Activated CD4-positive, alpha-beta T cell treated with anti-CD3 and anti-CD28 coated beads for 36 hours (primary cell): ENCODE measurements around the gene CD300H. TPM values are rescaled to one million over a fixed set of nuclear protein-coding genes. Genes with fewer than 3 reads are reported as not detected.
"Not testable (repeated sequence)": the region's sequence is repeated elsewhere in the genome, so short reads cannot be mapped to it uniquely, and the experiment has no call there.

Experiments used
- ATAC-seq: fragments of 200-7000 bp; cut with Tn5 transposase; one replicate; pipeline ENCODE4 v1.10.0; 2021; ENCODE audit warnings: mild to moderate bottlenecking, moderate library complexity
- CTCF ChIA-PET: fragments of 350-600 bp; sonication (Branson Sonifier 250); formaldehyde crosslinking; loops from one replicate; lab custom pipeline; 2021; ENCODE audit warnings: antibody characterized with exemption; lab: Charles Lee
- POLR2A ChIA-PET: fragments of 350-600 bp; sonication (Branson Sonifier 250); formaldehyde crosslinking; loops from one replicate; lab custom pipeline; 2021; ENCODE audit warnings: antibody characterized with exemption, inconsistent platforms; lab: Charles Lee
- DNase-seq: peaks from one replicate; pipeline ENCODE4 v3.0.0-alpha.2; 2020
- H3K27ac Mint-ChIP-seq: one replicate; pipeline ENCODE4 v1.8.0; 2021; ENCODE audit warnings: mixed read lengths
- H3K27me3 Mint-ChIP-seq: one replicate; pipeline ENCODE4 v1.8.0; 2021; ENCODE audit warnings: mixed read lengths
- H3K36me3 Mint-ChIP-seq: one replicate; pipeline ENCODE4 v1.8.0; 2021; ENCODE audit warnings: low read depth, mixed read lengths
- H3K4me1 Mint-ChIP-seq: one replicate; pipeline ENCODE4 v1.8.0; 2021; ENCODE audit warnings: mixed read lengths
- H3K4me3 Mint-ChIP-seq: one replicate; pipeline ENCODE4 v1.8.0; 2021; ENCODE audit warnings: mild to moderate bottlenecking, moderate library complexity, mixed read lengths
- H3K9me3 Mint-ChIP-seq: one replicate; pipeline ENCODE4 v1.8.0; 2021; ENCODE audit warnings: low read depth, mixed read lengths
- intact Hi-C, 2 experiments: fragments of 100-400 bp; cut with DNase I in 1 of 2; cut with micrococcal nuclease in 1 of 2; formaldehyde crosslinking; loops; one replicate each; pipeline versions ENCODE4 v1.14.2 to v1.15.1; 2022 to 2024; cut with DNase I, micrococcal nuclease
- total RNA-seq, 2 experiments: library from RNA; stranded (reverse); gene quantifications; one replicate each; pipeline ENCODE4 v1.2.3, GENCODE V29; 2021

Gene CD300H
- total RNA-seq, 2 experiments from 2014 or later, result not detected

DNA sequence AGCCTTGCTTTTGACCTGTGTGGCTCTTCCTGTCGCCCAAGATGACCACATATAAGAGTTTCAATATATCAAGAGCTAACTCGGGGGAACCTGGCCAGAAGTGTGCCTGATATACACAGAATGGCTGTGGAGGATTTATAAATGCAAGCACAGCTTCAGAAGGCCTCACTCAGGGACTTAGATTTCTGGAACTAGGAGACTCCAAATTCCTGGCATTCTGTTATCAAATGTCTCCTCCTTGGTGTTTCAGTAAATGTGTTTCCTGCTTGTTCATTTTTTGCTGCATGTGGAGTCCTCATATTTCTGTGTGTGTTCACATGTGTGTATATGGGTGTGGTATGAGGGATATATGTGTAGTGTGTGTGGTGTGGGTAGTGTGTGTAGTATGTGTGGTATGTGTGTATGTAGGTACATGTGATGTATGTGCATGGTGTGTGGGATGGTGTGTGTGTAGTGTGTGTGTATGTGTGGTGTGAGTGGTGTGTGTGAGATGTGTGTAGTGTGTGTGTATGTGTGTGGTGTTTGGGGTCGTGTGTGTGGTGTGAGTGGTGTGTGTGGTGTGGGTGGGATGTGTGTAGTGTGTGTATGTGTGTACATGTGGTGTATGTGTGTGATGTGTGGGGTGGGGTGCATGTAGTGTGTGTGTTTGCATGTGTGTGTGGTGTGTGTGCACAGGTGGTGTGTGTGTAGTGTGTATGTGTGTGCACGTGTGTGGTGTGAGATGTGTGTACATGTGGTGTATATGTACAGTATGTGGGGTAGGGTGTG lies 981 bp upstream of the CD300H start:
- Mint-ChIP-seq H3K9me3 (no peaks in the 10 kb centered on the region), H3K27me3 (peaks cover 8% of the 10 kb centered on the region), H3K4me1 (peaks cover 25% of the 10 kb centered on the region), H3K4me3 (no peak overlapping the region), H3K36me3 (no peaks in the 10 kb centered on the region), H3K27ac (no peak overlapping the region)
- DNase-seq (no peak), ATAC-seq (no peak)
- POLR2A ChIA-PET, result no interaction called here
- intact Hi-C loops, result loop anchor here in 1 of 2 experiments (5.0 kb wide), 1 partner anchor 169 kb away; the partner anchor contains the start of gene RAB37
- CTCF ChIA-PET, result no interaction called here

DNA sequence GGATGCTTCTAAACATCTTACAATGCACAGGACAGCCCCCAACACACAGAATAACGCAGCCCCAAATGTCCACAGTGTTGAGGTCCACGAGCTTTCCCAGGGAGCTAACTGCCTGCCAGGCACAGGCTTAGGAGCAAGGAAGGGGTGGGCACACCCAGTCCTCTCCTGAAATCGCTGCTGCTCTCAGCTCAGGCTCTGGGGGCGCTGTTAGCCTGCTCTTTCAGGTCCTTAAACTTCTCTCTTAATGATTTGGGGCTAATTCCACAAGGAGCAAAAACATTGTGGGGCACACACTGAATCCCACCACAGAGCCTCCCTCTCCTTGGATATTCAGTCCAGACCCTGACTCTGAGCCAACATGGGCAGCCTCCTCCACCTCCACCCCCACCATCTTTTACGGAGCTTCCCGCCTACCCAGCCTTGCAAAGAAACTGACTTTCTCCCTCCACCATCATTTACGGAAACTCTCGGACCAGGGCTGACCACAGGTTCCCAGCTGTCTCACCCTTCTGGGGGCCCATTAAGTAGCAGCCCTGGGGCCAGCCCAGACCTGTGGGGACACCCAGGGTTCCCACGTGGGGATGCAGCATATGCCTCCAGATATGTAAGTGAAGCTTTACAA lies 1.1 kb downstream of the CD300H start:
- peak; percentile 47 for ATAC-seq
- POLR2A ChIA-PET, result no interaction called here
- no peaks in the 10 kb centered on the region for H3K36me3 Mint-ChIP-seq
- H3K9me3 Mint-ChIP-seq, result no peaks in the 10 kb centered on the region
- DNase-seq, result peak; percentile 66
- H3K4me3 Mint-ChIP-seq, result no peak overlapping the region
- CTCF ChIA-PET, result interaction anchor here (0.5 to 2.1 kb wide), 23 partner anchors 8 to 747 kb away, joined by 3 to 13 read pairs (median 3); partner anchors contain the start of genes CD300LD and RAB37
- intact Hi-C loops, result loop anchor here in 1 of 2 experiments (1.0 to 5.0 kb wide), 2 partner anchors 80 to 171 kb away; partner anchors contain the start of gene RAB37
- no peak overlapping the region for H3K27ac Mint-ChIP-seq
- H3K4me1 Mint-ChIP-seq, result peaks cover 23% of the 10 kb centered on the region
- peaks cover 8% of the 10 kb centered on the region for H3K27me3 Mint-ChIP-seq

DNA sequence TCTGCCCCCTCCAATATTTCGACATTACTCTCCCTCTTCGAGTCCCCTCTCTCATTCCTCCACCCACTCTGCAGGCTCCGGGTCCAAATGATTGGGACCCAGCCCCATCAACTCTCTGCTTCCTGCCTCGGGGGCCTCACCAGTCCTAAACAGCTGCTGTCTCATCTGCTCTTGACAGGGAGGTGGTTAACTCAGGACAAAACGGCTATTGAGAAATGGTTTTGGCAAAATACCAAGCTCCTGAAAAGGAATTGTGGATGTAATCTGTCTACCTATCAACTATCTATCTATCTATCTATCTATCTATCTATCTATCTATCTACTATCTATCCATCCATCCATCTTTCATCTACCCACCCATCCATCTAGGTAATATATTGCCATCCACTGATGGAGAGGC lies 2.2 kb downstream of the CD300H start:
- DNase-seq, result no peak
- Mint-ChIP-seq H3K27me3 (peaks cover 8% of the 10 kb centered on the region), H3K27ac (no peak overlapping the region), H3K4me3 (no peak overlapping the region), H3K4me1 (peaks cover 24% of the 10 kb centered on the region), H3K9me3 (no peaks in the 10 kb centered on the region), H3K36me3 (no peaks in the 10 kb centered on the region)
- intact Hi-C loops, result loop anchor here in 1 of 2 experiments (5.0 kb wide), 1 partner anchor 172 kb away; the partner anchor contains the start of gene RAB37
- ATAC-seq, result no peak
- CTCF ChIA-PET, result interaction anchor here (2.0 kb wide), 1 partner anchor 172 kb away, joined by 9 read pairs; the partner anchor contains the start of gene RAB37
- POLR2A ChIA-PET, result no interaction called here

DNA sequence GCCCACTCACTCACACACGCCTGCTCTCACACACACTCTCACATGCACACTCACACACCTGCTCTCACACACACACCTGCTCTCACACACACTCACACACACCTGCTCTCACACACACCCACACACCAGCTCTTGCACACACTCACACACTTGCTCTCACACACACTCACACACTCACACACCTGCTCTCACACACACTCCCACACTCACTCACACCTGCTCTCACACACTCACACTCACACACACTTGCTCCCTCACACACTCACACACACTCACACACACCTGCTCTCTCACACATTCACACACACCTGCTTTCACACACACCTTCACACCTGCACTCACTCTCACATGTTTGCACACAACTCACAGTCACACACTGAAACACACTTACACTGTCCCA lies 4.0 kb downstream of the CD300H start:
- intact Hi-C loops, result no loop called here
- ChIA-PET POLR2A (no interaction called here), CTCF (no interaction called here)

DNA sequence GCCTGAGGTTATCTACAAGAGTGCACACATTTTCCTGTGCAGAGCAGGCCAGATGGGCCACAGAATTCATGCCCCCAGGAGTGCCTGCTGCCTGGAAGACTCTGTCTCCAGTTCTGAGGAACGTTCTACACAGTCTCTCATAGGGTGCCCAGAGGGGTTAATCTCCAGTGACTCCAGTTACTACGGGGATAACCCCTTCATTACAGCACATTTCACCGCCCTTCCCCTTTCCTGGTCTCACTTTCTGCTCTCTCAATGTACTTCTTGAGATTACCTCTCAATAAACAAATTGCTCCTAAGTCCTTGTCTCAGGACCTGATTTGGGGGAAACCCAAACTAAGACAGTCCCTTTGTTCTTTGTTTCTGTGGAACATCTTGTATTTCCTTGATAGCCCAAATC lies 5.7 kb downstream of the CD300H start:
- no peaks in the 10 kb centered on the region for H3K36me3 Mint-ChIP-seq
- H3K9me3 Mint-ChIP-seq, result no peaks in the 10 kb centered on the region
- ATAC-seq, result no peak
- H3K4me3 Mint-ChIP-seq, result no peak overlapping the region
- H3K27ac Mint-ChIP-seq, result no peak overlapping the region
- CTCF ChIA-PET, result interaction anchor here (0.7 to 1.7 kb wide), 2 partner anchors 31 to 177 kb away, joined by 3 to 6 read pairs; partner anchors contain the start of gene CD300LB
- H3K27me3 Mint-ChIP-seq, result no peaks in the 10 kb centered on the region
- peaks cover 31% of the 10 kb centered on the region for H3K4me1 Mint-ChIP-seq
- DNase-seq, result no peak
- intact Hi-C loops, result no loop called here
- POLR2A ChIA-PET, result no interaction called here

More for the DNA sequence above, 4.0 kb downstream of the CD300H start:
- ATAC-seq, result no peak
- DNase-seq, result no peak
- H3K4me3 Mint-ChIP-seq, result no peak overlapping the region
- H3K4me1 Mint-ChIP-seq, result peaks cover 24% of the 10 kb centered on the region
- no peaks in the 10 kb centered on the region for H3K9me3 Mint-ChIP-seq
- H3K36me3 Mint-ChIP-seq, result no peaks in the 10 kb centered on the region
- H3K27ac Mint-ChIP-seq, result no peak overlapping the region
- peaks cover 2% of the 10 kb centered on the region for H3K27me3 Mint-ChIP-seq

DNA sequence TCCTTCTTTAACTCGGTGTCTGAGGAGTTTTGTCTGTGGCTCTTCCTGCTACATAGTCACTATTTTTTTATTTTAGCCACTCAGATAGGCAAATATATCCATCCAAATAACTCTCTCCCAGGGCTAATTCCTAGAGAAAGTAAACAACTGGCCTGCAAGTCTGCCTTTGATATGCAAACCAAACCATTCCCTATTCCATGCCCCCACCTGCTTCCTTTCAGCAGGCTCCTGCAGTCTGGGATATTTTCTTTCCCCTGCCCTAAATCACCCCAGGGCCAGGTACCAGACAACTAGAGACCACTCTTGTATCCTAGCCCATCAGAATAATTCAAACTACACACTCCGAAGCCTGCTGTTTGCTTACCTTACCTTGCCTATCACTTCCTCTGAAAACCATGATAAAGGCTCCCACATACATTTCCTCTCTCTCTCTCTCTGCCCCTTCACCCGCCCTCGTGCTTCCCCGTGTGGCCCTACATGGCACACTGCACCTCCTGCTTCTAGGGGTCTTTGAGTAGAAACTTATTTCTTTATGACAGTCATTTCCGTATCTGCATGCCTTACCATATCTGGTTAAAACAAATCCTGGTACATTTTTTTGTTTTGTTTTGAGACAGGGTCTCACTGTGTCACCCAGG lies 8.3 kb downstream of the CD300H start:
- DNase-seq, result peak; percentile 28
- H3K9me3 Mint-ChIP-seq, result no peaks in the 10 kb centered on the region
- intact Hi-C loops, result no loop called here
- peak; percentile 72 for ATAC-seq
- peak overlapping the region; percentile 52 for H3K27ac Mint-ChIP-seq
- no peak overlapping the region for H3K4me3 Mint-ChIP-seq
- no peaks in the 10 kb centered on the region for H3K36me3 Mint-ChIP-seq
- peaks cover 31% of the 10 kb centered on the region for H3K4me1 Mint-ChIP-seq
- ChIA-PET CTCF (interaction anchor here (0.6 to 1.8 kb wide), 2 partner anchors 8 to 146 kb away, joined by 3 to 10 read pairs; partner anchors contain the start of gene CD300H), POLR2A (no interaction called here)
- no peaks in the 10 kb centered on the region for H3K27me3 Mint-ChIP-seq

DNA sequence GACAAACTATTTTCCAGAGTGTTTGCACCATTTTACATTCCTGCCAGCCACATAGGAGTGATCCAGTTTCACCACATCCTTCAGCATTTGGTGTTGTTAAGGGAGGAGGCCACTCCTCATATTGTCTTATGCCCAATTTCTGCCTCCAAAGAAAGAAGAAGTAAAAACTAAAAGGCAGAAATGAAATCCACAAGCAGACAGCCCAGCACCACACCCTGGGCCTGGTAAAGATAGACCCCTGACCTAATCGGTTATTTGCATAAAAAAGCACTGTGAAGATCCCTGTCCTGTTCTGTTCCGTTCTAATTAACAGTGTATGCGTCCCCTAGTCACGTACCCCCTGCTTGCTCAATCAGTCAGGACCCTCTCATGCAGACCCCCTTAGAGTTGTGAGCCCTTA lies 8.9 kb downstream of the CD300H start:
- H3K36me3 Mint-ChIP-seq, ATAC-seq, H3K4me3 Mint-ChIP-seq, H3K27me3 Mint-ChIP-seq, POLR2A ChIA-PET, DNase-seq, H3K9me3 Mint-ChIP-seq, intact Hi-C loops, H3K27ac Mint-ChIP-seq: not testable (repeated sequence)
- CTCF ChIA-PET, result interaction anchor here (1.8 kb wide), 1 partner anchor 8 kb away, joined by 10 read pairs; the partner anchor contains the start of gene CD300H
- H3K4me1 Mint-ChIP-seq, result peaks cover 31% of the 10 kb centered on the region

DNA sequence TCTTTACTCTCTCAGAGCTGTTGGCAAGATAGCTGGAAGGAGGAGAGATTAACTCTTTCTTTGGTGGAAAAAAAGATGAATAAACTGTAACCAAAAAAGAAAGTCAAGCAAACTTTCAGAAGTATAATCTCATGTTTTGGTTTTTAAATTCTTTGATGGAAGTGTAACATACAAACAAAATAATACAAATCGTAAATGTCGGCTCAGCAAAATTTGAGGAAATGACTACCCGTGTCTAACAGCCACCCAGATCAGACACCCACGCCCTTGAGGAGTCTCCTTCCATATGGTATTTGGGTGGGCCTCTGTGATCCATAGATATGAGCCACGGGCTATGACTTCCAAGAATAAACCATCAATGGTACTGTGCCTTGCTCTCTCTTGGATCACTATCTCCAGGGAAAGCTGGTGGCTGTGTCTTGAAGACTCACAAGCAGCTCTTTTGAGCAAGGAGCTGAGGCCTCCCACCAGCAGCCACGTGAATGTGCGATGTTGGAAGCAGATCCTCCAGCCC lies 11.8 kb downstream of the CD300H start:
- Mint-ChIP-seq H3K4me1 (peaks cover 24% of the 10 kb centered on the region), H3K36me3 (no peaks in the 10 kb centered on the region), H3K27ac (no peak overlapping the region), H3K27me3 (no peaks in the 10 kb centered on the region), H3K4me3 (no peak overlapping the region), H3K9me3 (no peaks in the 10 kb centered on the region)
- ATAC-seq (no peak), DNase-seq (no peak)
- ChIA-PET POLR2A (no interaction called here), CTCF (no interaction called here)
- intact Hi-C loops, result no loop called here

DNA sequence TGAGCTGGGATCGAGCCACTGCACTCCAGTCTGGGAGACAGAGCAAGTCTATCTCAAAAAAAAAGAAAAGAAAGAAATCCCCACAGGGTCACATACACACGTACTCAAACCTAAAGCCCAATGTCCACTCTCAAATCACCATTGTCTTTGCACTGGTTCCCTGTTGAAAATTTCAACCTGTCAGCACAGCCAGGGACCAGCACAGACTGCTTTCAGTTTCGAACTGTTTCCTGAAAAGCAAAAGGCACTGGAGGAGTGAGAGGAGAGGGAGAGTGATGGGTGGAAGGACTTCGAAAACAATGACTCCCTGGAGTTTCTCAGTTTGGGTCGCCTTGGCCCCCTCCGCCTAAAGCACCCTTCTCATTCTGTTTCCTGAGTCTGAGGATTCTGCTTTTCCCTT lies 12.4 kb downstream of the CD300H start:
- Mint-ChIP-seq H3K27me3 (no peaks in the 10 kb centered on the region), H3K4me1 (peaks cover 24% of the 10 kb centered on the region), H3K9me3 (no peaks in the 10 kb centered on the region), H3K27ac (no peak overlapping the region), H3K4me3 (no peak overlapping the region), H3K36me3 (no peaks in the 10 kb centered on the region)
- DNase-seq, result no peak
- ATAC-seq, result no peak
- POLR2A ChIA-PET, result no interaction called here
- CTCF ChIA-PET, result interaction anchor here (0.6 kb wide), 1 partner anchor 195 kb away, joined by 3 read pairs; no protein-coding TSS in a partner anchor
- intact Hi-C loops, result no loop called here

DNA sequence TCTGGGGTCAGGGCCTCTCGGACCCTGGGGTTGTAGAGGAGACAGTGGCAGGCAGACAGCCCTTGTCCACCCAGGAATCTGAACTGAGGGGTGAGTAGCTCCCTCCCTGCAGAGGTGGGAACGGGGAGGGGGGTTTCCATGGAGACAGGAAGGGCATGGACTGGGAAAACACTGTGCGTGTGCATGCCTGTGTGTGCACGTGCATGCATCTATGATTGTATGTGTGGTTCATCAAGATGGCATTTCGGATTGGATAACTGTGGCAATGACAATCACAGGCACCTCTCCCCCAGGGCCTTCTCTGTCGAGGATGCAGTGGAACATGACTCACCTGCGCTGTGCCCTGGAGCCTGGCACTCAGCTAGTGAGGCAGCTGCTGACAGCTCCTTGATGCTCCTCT lies 15.3 kb downstream of the CD300H start:
- H3K36me3 Mint-ChIP-seq, result no peaks in the 10 kb centered on the region
- H3K27ac Mint-ChIP-seq, result no peak overlapping the region
- no peaks in the 10 kb centered on the region for H3K27me3 Mint-ChIP-seq
- no peaks in the 10 kb centered on the region for H3K9me3 Mint-ChIP-seq
- peaks cover 9% of the 10 kb centered on the region for H3K4me1 Mint-ChIP-seq
- POLR2A ChIA-PET, result no interaction called here
- intact Hi-C loops, result no loop called here
- no peak for DNase-seq
- H3K4me3 Mint-ChIP-seq, result no peak overlapping the region
- ATAC-seq, result no peak
- CTCF ChIA-PET, result no interaction called here

DNA sequence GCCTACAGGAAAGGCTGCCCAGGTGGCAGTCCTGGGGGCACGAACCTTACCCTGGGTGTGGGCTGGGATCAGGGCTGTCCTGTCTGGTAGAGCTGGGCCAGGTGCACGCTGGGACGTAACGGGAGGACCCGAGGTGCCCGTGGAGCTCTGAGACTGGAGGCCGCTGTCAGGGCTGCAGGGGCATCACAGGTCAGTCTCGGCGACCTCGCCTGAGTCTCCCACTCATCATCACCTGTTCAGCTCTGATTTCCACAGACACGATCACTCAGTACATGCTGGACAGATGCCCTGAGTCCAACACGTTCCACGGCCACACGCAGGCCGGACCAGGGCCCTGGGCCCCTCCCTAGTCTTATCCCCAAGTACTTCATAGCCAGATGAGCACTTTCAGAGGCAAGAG lies 16.7 kb downstream of the CD300H start:
- DNase-seq (no peak), ATAC-seq (no peak)
- intact Hi-C loops, result no loop called here
- Mint-ChIP-seq H3K36me3 (no peaks in the 10 kb centered on the region), H3K27ac (no peak overlapping the region), H3K4me3 (no peak overlapping the region), H3K27me3 (no peaks in the 10 kb centered on the region), H3K9me3 (no peaks in the 10 kb centered on the region), H3K4me1 (peaks cover 9% of the 10 kb centered on the region)
- ChIA-PET POLR2A (no interaction called here), CTCF (no interaction called here)
